Panc1 (cell line): ENCODE measurements around the gene PCDHGA6. TPM values are rescaled to one million over a fixed set of nuclear protein-coding genes. Genes with fewer than 3 reads are reported as not detected.

Experiments
- ATAC-seq: fragments of 200-7000 bp; cut with Tn5 transposase; 2 replicates; pipeline ENCODE4 v1.9.1; 2020; ENCODE audit warnings: mild to moderate bottlenecking, moderate library complexity
- BruUV-seq: library from RNA; stranded (reverse); fragments of 400-500 nt; replicated peaks from 2 replicates; lab custom pipeline; 2021; lab: Mats Ljungman, UMichigan
- CTCF ChIA-PET: fragments of 300-600 bp; sonication (Branson Sonifier 250); formaldehyde crosslinking; loops from one replicate; lab custom pipeline; 2022; ENCODE audit warnings: antibody characterized with exemption; lab: Charles Lee
- POLR2A ChIA-PET: fragments of 300-600 bp; sonication (Branson Sonifier 250); formaldehyde crosslinking; loops from one replicate; lab custom pipeline; 2022; ENCODE audit warnings: antibody characterized with exemption; lab: Charles Lee
- DNase-seq: peaks from one replicate; pipeline ENCODE4 v3.0.0-alpha.2; 2010; ENCODE audit warnings: low read depth, low spot score
- H3K27ac ChIP-seq: 2 replicates; pipeline ENCODE4 v1.5.1; 2011; ENCODE audit warnings: mild to moderate bottlenecking, low read length, inconsistent platforms
- H3K27me3 ChIP-seq: fragments of 200-500 bp; sonication (Bioruptor generic); 2 replicates; pipeline ENCODE4 v1.6.0; 2014; ENCODE audit warnings: low read length, inconsistent platforms; ENCODE audit not compliant: control insufficient read depth, insufficient read depth
- H3K36me3 ChIP-seq: fragments of 200-500 bp; sonication (Bioruptor generic); 2 replicates; pipeline ENCODE4 v1.5.1; 2014; ENCODE audit warnings: inconsistent platforms, mild to moderate bottlenecking, low read length, moderate library complexity; ENCODE audit not compliant: control insufficient read depth, insufficient read depth
- H3K4me1 ChIP-seq: 2 replicates; pipeline ENCODE4 v1.5.1; 2011; ENCODE audit warnings: inconsistent platforms, mild to moderate bottlenecking, low read length, moderate library complexity; ENCODE audit not compliant: control insufficient read depth, insufficient read depth
- H3K4me3 ChIP-seq, 2 experiments: 2 replicates each; pipeline ENCODE4 v1.5.1; 2011 to 2012; ENCODE audit warnings: low read depth in 2 of 2, low read length in 2 of 2, mild to moderate bottlenecking in 2 of 2, inconsistent platforms in 1 of 2, moderate library complexity in 1 of 2
- H3K9me3 ChIP-seq: fragments of 200-500 bp; sonication (Bioruptor generic); 2 replicates; pipeline ENCODE4 v1.5.1; 2014; ENCODE audit warnings: low read depth, mild to moderate bottlenecking, inconsistent platforms, low read length, moderate library complexity; ENCODE audit not compliant: control insufficient read depth, insufficient read depth
- CTCF ChIP-seq: fragments of 450-650 bp; IDR thresholded peaks from 2 replicates; pipeline ENCODE4 v1.5.1; 2017; ENCODE audit warnings: mild to moderate bottlenecking
- POLR2AphosphoS5 ChIP-seq: IDR thresholded peaks from 2 replicates; pipeline ENCODE4 v1.6.1; 2012; ENCODE audit warnings: mild to moderate bottlenecking, low read depth, low read length, moderate library complexity
- REST ChIP-seq, 2 experiments: IDR thresholded peaks; 2 replicates each; pipeline ENCODE4 v1.6.1; 2011 to 2012; ENCODE audit warnings: low read depth in 2 of 2, control low read depth in 1 of 2, low read length in 1 of 2, mild to moderate bottlenecking in 1 of 2, moderate library complexity in 1 of 2; ENCODE audit not compliant: insufficient read depth in 1 of 2
- SIN3A ChIP-seq: IDR thresholded peaks from 2 replicates; pipeline ENCODE4 v1.6.1; 2012; ENCODE audit warnings: low read depth, mild to moderate bottlenecking, low read length, moderate library complexity, borderline replicate concordance; ENCODE audit not compliant: insufficient read depth
- TCF7L2 ChIP-seq: IDR thresholded peaks from 2 replicates; pipeline ENCODE4 v1.6.1; 2011; ENCODE audit warnings: mild to moderate bottlenecking, low read depth, low read length, inconsistent platforms
- in situ Hi-C: cut with HindIII; loops from 2 replicates; pipeline ENCODE4 v1.10.0; 2016; ENCODE audit warnings: low sequenced_read_pairs, low pct_unique_long_range_greater_than_20kb
- intact Hi-C: fragments of 100-400 bp; cut with micrococcal nuclease; formaldehyde crosslinking; loops from one replicate; pipeline ENCODE4 v1.10.0; 2022; ENCODE audit not compliant: unreplicated experiment
- total RNA-seq: library from RNA; stranded (reverse); gene quantifications from one replicate; pipeline ENCODE4 v1.2.1, GENCODE V29; 2021; ENCODE audit not compliant: unreplicated experiment

PCDHGA6 gene
- total RNA-seq, 1 experiment from 2014 or later = 0.59 TPM

DNA sequence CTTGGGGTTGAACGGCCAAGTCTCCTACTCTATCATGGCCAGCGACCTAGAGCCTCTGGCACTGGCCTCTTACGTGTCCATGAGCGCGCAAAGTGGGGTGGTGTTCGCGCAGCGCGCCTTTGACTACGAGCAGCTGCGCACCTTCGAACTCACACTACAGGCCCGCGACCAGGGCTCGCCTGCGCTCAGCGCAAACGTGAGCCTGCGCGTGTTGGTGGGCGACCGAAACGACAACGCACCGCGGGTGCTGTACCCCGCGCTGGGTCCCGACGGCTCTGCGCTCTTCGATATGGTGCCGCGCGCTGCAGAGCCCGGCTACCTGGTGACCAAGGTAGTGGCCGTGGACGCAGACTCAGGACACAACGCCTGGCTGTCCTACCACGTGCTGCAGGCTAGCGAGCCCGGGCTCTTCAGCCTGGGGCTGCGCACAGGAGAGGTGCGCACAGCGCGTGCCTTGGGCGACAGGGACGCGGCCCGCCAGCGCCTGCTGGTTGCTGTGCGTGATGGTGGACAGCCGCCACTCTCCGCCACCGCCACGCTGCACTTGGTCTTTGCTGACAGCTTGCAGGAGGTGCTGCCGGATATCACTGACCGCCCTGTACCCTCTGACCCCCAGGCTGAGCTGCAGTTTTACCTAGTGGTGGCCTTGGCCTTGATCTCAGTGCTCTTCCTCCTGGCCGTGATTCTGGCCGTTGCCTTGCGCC, 26.0 kb downstream of the PCDHGA6 start:
- Histone ChIP-seq H3K27me3 (no peaks in the 10 kb centered on the region; the same call in 1 of the 2 replicates), H3K4me3 (no peak overlapping the region), H3K36me3 (no peaks in the 10 kb centered on the region), H3K27ac (no peak overlapping the region), H3K9me3 (no peaks in the 10 kb centered on the region), H3K4me1 (no peaks in the 10 kb centered on the region)
- TF ChIP-seq CTCF = no peak
- no peak for TF ChIP-seq TCF7L2
- POLR2A ChIA-PET = no interaction called here
- ATAC-seq (no peak), DNase-seq (no peak)
- CTCF ChIA-PET = no interaction called here
- BruUV-seq = no TSS peak
- in situ Hi-C loops = no loop called here
- intact Hi-C loops = no loop called here

DNA sequence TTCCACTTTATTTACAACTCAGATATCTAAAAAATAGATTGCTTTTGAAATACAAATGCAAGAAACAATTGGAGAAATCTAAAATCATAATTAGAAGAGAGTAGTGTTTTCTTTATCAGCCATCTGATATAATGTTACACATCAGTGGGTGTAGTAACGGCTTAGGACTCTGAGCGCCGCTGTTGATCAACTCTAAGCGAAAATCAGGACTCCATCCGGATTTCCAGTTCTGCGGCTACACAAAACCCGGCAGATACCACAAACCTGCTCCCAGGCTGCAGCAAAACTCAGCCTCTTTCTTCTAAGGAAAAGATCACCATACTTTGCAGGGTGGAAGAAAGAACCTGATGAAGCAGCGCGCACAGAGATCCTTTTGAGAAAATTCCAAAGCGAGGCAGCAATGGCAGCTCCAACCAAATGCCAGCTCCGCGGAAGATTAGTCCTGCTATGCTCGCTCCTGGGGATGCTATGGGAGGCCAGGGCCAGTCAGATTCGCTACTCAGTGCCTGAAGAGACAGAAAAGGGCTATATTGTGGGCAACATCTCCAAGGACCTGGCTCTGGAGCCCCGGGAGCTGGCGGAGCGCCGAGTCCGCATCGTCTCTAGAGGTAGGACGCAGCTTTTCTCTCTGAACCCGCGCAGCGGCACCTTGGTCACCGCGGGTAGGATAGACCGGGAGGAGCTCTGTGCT, 29.0 kb downstream of the PCDHGA6 start, which contains the start of gene PCDHGA9:
PCDHGA9 (plus strand) TSS at position 226 of the 691 bp plus-strand sequence; CDS start at position 401, 175 bp downstream.
- CTCF ChIA-PET = interaction anchor here (0.8 kb wide), 1 partner anchor 11 kb away, joined by 3 read pairs; no protein-coding TSS in a partner anchor
- Histone ChIP-seq H3K36me3 (no peaks in the 10 kb centered on the region), H3K27me3 (no peaks in the 10 kb centered on the region), H3K4me1 (no peaks in the 10 kb centered on the region), H3K4me3 (no peak within 1 kb of the TSS), H3K27ac (no peak within 1 kb of the TSS), H3K9me3 (no peaks in the 10 kb centered on the region)
- in situ Hi-C loops = no loop called here
- ATAC-seq (no peak), DNase-seq (no peak)
- POLR2A ChIA-PET = no interaction called here
- TF ChIP-seq REST (IDR thresholded peaks at IDR 0.05; ENCODE audit: insufficient read depth in 1 of 2, low read depth in 2 of 2, low read length in 1 of 2) = no peak
- no peak for TF ChIP-seq TCF7L2
- no peak for TF ChIP-seq SIN3A
- no peak for TF ChIP-seq POLR2AphosphoS5
- TF ChIP-seq CTCF = peak; percentile 20; the same call in 1 of the 2 replicates
- intact Hi-C loops = no loop called here
- no TSS peak for BruUV-seq
